GM12878 (cell line): ENCODE measurements around the gene HRH3. TPM values are rescaled to one million over a fixed set of nuclear protein-coding genes. Genes with fewer than 3 reads are reported as not detected.

Experiments used
- BCL11A ChIP-seq: IDR thresholded peaks from 2 replicates; pipeline ENCODE4 v1.6.1; 2011; ENCODE audit warnings: low read depth, low read length
- BMI1 ChIP-seq: fragments of 450-650 bp; IDR thresholded peaks from 2 replicates; pipeline ENCODE4 v1.6.1; 2016; ENCODE audit warnings: mild to moderate bottlenecking, moderate library complexity, borderline replicate concordance
- CBFB ChIP-seq: IDR thresholded peaks from 2 replicates; pipeline ENCODE4 v1.6.1; 2016; ENCODE audit warnings: antibody characterized with exemption, low read depth
- CREB1 ChIP-seq: IDR thresholded peaks from 2 replicates; pipeline ENCODE4 v1.6.1; 2012; ENCODE audit warnings: low read depth, mild to moderate bottlenecking, inconsistent platforms
- EZH2 ChIP-seq: IDR thresholded peaks from 2 replicates; pipeline ENCODE4 v1.6.1; 2012; ENCODE audit warnings: low read depth, mild to moderate bottlenecking, control low read depth, inconsistent platforms, low read length, borderline replicate concordance; ENCODE audit not compliant: control insufficient read depth
- FOXM1 ChIP-seq: IDR thresholded peaks from 2 replicates; pipeline ENCODE4 v1.6.1; 2012; ENCODE audit warnings: low read depth, mild to moderate bottlenecking, inconsistent platforms, low read length, moderate library complexity
- GABPA ChIP-seq: IDR thresholded peaks from 2 replicates; pipeline ENCODE4 v1.6.1; 2014; ENCODE audit warnings: antibody characterized with exemption, low read depth, mild to moderate bottlenecking, inconsistent platforms
- KDM1A ChIP-seq: fragments of 200-600 bp; sonication (generic); IDR thresholded peaks from 2 replicates; pipeline ENCODE4 v1.6.1; 2016; ENCODE audit warnings: borderline replicate concordance
- NBN ChIP-seq: fragments of 450-650 bp; IDR thresholded peaks from 2 replicates; pipeline ENCODE4 v1.6.1; 2016
- NR2C1 ChIP-seq: fragments of 450-650 bp; IDR thresholded peaks from 2 replicates; pipeline ENCODE4 v1.6.1; 2017; ENCODE audit warnings: antibody characterized with exemption, mild to moderate bottlenecking, moderate library complexity
- PML ChIP-seq: IDR thresholded peaks from 2 replicates; pipeline ENCODE4 v1.6.1; 2012; ENCODE audit warnings: low read length, inconsistent platforms
- POU2F2 ChIP-seq: IDR thresholded peaks from 3 replicates; pipeline ENCODE4 v1.6.1; 2011; ENCODE audit warnings: low read depth, mild to moderate bottlenecking, low read length, borderline replicate concordance
- RAD21 ChIP-seq: IDR thresholded peaks from 2 replicates; pipeline ENCODE4 v1.6.1; 2011; ENCODE audit warnings: mild to moderate bottlenecking, low read depth, low read length, moderate library complexity; ENCODE audit not compliant: insufficient read depth
- SIX5 ChIP-seq: IDR thresholded peaks from 2 replicates; pipeline ENCODE4 v1.6.1; 2011; ENCODE audit warnings: mild to moderate bottlenecking, low read depth, low read length, moderate library complexity; ENCODE audit not compliant: severe bottlenecking
- TCF3 ChIP-seq: IDR thresholded peaks from 2 replicates; pipeline ENCODE4 v1.6.1; 2012; ENCODE audit warnings: low read depth, mild to moderate bottlenecking, low read length, borderline replicate concordance; ENCODE audit not compliant: insufficient read depth
- ZNF207 ChIP-seq: fragments of 450-650 bp; IDR thresholded peaks from 2 replicates; pipeline ENCODE4 v1.6.1; 2014; ENCODE audit warnings: antibody characterized with exemption, mild to moderate bottlenecking, borderline replicate concordance
- ZNF24 ChIP-seq: fragments of 450-650 bp; IDR thresholded peaks from 2 replicates; pipeline ENCODE4 v1.6.1; 2017; ENCODE audit warnings: antibody characterized with exemption, mild to moderate bottlenecking
- ZNF622 ChIP-seq: fragments of 450-650 bp; IDR thresholded peaks from 2 replicates; pipeline ENCODE4 v1.6.1; 2017; ENCODE audit warnings: mild to moderate bottlenecking, inconsistent platforms
- polyA plus RNA-seq, 11 experiments: library from polyadenylated mRNA; depleted of rRNA in 4 of 11; unstranded in 6 of 11; stranded (reverse) in 5 of 11; fragments of >200 nt; fragmentation: Nextera tagmentation in 4 of 11; fragmentation: Illumina TruSeq in 1 of 11; extraction: Ambion mirVana in 4 of 11; extraction: Trizol in 1 of 11; gene quantifications; 1 replicate in 1 of 11; 2 replicates in 10 of 11; pipeline versions ENCODE4 v1.2.1 to v1.2.3, GENCODE V29; 2011 to 2016; ENCODE audit warnings: inconsistent platforms in 2 of 11, missing spikeins in 2 of 11, low read depth in 1 of 11
- total RNA-seq, 4 experiments: library from RNA; depleted of rRNA in 3 of 4; stranded (reverse); fragments of >200 nt in 3 of 4; fragmentation: Illumina TruSeq in 1 of 4; extraction: Trizol in 1 of 4; gene quantifications; 2 replicates each; pipeline versions ENCODE4 v1.2.1 to v1.2.3, GENCODE V29; 2013 to 2021
- TF ChIP-seq, protein P1 (sequence below): fragments of 450-650 bp; IDR thresholded peaks from 2 replicates; pipeline ENCODE4 v1.6.1; 2018; ENCODE audit warnings: mild to moderate bottlenecking, low read depth, moderate library complexity; ENCODE audit not compliant: partially characterized antibody
- TF ChIP-seq, protein P2 (sequence below): fragments of 450-650 bp; formaldehyde crosslinking; IDR thresholded peaks from 2 replicates; pipeline ENCODE4 v1.5.0; 2022; ENCODE audit warnings: mild to moderate bottlenecking, missing genetic modification characterization
- TF ChIP-seq, protein P3 (sequence below): IDR thresholded peaks from 2 replicates; pipeline ENCODE4 v1.6.1; 2011; ENCODE audit warnings: mild to moderate bottlenecking, low read depth, low read length, moderate library complexity; ENCODE audit not compliant: insufficient replicate concordance

The HRH3 gene
- total and polyA plus RNA-seq, 10 of the 15 experiments (the other 5 are each of a cell fraction or from before 2014, with no cell fraction given) = not detected

DNA sequence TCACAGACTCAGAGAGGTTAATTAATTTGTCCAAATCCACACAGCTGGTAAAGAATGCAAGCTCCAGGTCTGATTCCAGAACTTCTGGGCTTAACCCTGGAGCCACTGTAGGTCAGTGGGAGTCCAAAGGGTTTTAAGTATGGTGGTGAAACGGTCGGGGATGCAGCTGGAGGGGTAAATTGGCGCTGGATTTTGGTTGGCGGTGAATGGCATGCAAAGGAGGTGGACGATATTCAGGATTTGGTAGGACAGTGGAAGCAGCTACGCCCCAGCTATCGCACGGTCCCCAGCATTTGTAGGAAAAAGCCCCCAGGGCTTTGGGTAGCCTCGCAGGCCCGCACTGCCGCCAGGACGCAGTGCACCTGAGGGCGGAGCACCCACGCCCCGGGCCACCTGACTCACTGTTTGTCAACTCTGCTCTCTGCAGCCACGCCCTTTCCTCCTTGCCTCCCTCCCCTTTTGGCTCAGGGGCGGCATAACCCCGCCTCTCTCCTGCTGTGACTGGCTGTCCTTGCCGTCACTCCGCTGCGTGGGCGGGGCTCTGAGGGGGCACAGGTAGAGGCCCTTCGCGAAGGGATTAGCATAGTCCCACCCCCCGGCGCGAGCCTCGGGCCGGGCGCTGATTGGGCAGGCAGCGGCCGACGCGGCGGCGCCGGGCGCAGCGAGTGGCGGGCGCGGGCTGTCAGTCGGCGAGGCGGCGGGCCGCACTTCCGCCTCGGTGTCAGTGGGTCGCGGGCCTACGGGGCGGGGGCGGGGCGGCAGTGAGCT lies 17.9 kb upstream of the HRH3 start, which contains the start of gene OSBPL2 (continued):
- peak; percentile 65 for TF ChIP-seq GABPA
- TF ChIP-seq CBFB = no peak
- no peak for TF ChIP-seq TCF3
- no peak for TF ChIP-seq EZH2
- peak; percentile 88 for TF ChIP-seq CREB1
- no peak for TF ChIP-seq FOXM1
- no peak for TF ChIP-seq RAD21
- no peak for TF ChIP-seq BMI1
- TF ChIP-seq ZNF24 = no peak
- no peak for TF ChIP-seq KDM1A
- 0 out of 2 replicates have a peak, but pooled peaks have one; percentile 71 for TF ChIP-seq NBN
- TF ChIP-seq ZNF622 = no peak
- TF ChIP-seq BCL11A = no peak
- TF ChIP-seq, protein P1, sequence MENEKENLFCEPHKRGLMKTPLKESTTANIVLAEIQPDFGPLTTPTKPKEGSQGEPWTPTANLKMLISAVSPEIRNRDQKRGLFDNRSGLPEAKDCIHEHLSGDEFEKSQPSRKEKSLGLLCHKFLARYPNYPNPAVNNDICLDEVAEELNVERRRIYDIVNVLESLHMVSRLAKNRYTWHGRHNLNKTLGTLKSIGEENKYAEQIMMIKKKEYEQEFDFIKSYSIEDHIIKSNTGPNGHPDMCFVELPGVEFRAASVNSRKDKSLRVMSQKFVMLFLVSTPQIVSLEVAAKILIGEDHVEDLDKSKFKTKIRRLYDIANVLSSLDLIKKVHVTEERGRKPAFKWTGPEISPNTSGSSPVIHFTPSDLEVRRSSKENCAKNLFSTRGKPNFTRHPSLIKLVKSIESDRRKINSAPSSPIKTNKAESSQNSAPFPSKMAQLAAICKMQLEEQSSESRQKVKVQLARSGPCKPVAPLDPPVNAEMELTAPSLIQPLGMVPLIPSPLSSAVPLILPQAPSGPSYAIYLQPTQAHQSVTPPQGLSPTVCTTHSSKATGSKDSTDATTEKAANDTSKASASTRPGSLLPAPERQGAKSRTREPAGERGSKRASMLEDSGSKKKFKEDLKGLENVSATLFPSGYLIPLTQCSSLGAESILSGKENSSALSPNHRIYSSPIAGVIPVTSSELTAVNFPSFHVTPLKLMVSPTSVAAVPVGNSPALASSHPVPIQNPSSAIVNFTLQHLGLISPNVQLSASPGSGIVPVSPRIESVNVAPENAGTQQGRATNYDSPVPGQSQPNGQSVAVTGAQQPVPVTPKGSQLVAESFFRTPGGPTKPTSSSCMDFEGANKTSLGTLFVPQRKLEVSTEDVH = no peak
- peak; percentile 40; the same call in 1 of the 2 replicates for TF ChIP-seq ZNF207
- TF ChIP-seq, protein P2, sequence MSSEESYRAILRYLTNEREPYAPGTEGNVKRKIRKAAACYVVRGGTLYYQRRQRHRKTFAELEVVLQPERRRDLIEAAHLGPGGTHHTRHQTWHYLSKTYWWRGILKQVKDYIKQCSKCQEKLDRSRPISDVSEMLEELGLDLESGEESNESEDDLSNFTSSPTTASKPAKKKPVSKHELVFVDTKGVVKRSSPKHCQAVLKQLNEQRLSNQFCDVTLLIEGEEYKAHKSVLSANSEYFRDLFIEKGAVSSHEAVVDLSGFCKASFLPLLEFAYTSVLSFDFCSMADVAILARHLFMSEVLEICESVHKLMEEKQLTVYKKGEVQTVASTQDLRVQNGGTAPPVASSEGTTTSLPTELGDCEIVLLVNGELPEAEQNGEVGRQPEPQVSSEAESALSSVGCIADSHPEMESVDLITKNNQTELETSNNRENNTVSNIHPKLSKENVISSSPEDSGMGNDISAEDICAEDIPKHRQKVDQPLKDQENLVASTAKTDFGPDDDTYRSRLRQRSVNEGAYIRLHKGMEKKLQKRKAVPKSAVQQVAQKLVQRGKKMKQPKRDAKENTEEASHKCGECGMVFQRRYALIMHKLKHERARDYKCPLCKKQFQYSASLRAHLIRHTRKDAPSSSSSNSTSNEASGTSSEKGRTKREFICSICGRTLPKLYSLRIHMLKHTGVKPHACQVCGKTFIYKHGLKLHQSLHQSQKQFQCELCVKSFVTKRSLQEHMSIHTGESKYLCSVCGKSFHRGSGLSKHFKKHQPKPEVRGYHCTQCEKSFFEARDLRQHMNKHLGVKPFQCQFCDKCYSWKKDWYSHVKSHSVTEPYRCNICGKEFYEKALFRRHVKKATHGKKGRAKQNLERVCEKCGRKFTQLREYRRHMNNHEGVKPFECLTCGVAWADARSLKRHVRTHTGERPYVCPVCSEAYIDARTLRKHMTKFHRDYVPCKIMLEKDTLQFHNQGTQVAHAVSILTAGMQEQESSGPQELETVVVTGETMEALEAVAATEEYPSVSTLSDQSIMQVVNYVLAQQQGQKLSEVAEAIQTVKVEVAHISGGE (CRISPR knock-in tag) = no peak
- TF ChIP-seq, protein P3, sequence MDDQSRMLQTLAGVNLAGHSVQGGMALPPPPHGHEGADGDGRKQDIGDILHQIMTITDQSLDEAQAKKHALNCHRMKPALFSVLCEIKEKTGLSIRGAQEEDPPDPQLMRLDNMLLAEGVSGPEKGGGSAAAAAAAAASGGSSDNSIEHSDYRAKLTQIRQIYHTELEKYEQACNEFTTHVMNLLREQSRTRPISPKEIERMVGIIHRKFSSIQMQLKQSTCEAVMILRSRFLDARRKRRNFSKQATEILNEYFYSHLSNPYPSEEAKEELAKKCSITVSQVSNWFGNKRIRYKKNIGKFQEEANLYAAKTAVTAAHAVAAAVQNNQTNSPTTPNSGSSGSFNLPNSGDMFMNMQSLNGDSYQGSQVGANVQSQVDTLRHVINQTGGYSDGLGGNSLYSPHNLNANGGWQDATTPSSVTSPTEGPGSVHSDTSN = peak; percentile 97
- peak; percentile 76 for TF ChIP-seq NR2C1
- no peak for TF ChIP-seq SIX5
- TF ChIP-seq POU2F2 = peak; percentile 92; the same call in 2 of the 3 replicates
- TF ChIP-seq PML = no peak
